ENCODE measurements around the gene SIPA1L3. TPM values are rescaled to one million over a fixed set of nuclear protein-coding genes. Genes with fewer than 3 reads are reported as not detected.
"Not testable (repeated sequence)": the region's sequence is repeated elsewhere in the genome, so short reads cannot be mapped to it uniquely, and the experiment has no call there.

Gene SIPA1L3
- total RNA-seq, 1 experiment from 2014 or later: 10.5 TPM

GRCh38 chr19:38211151-38211591, 304.2 kb downstream of the SIPA1L3 start:
- no peak for DNase-seq (ENCODE audit: low read depth)

GRCh38 chr19:38211766-38212165, 304.8 kb downstream of the SIPA1L3 start:
- no peak for DNase-seq (ENCODE audit: low read depth)

- DNase-seq (ENCODE audit: low read depth): no peak
Observed at GRCh38 chr19:38213469-38213868, 306.5 kb downstream of the SIPA1L3 start.

- peak; percentile 86 for DNase-seq (ENCODE audit: low read depth)
Observed at GRCh38 chr19:38213911-38214625, 307.1 kb downstream of the SIPA1L3 start.

- no peak for DNase-seq (ENCODE audit: low read depth)
Observed at GRCh38 chr19:38216785-38217641, 310.0 kb downstream of the SIPA1L3 start.

GRCh38 chr19:38218204-38218603, 311.2 kb downstream of the SIPA1L3 start:
- no peak for DNase-seq (ENCODE audit: low read depth)

GRCh38 chr19:38219221-38219620, 312.2 kb downstream of the SIPA1L3 start:
- no peak for DNase-seq (ENCODE audit: low read depth)

GRCh38 chr19:38221421-38221820, 314.4 kb downstream of the SIPA1L3 start:
- no peak for DNase-seq (ENCODE audit: low read depth)

- DNase-seq (ENCODE audit: low read depth): no peak
Observed at GRCh38 chr19:38221919-38222830, 315.2 kb downstream of the SIPA1L3 start.

GRCh38 chr19:38223119-38223523, 316.1 kb downstream of the SIPA1L3 start:
- DNase-seq (ENCODE audit: low read depth): no peak

- no peak for DNase-seq (ENCODE audit: low read depth)
Observed at GRCh38 chr19:38223617-38224013, 316.6 kb downstream of the SIPA1L3 start.

GRCh38 chr19:38224014-38224862, 317.2 kb downstream of the SIPA1L3 start, which contains the start of gene DPF1:
TSS of gene DPF1 (minus strand) at chr19:38224222. CDS start at chr19:38224142, 80 bp downstream.
- peak; percentile 81 for DNase-seq (ENCODE audit: low read depth)

GRCh38 chr19:38224863-38225218, 317.8 kb downstream of the SIPA1L3 start:
- DNase-seq (ENCODE audit: low read depth): not testable (repeated sequence)

GRCh38 chr19:38227287-38228004, 320.4 kb downstream of the SIPA1L3 start:
- no peak for DNase-seq (ENCODE audit: low read depth)

- no peak for DNase-seq (ENCODE audit: low read depth)
Observed at GRCh38 chr19:38228005-38228377, 321.0 kb downstream of the SIPA1L3 start.

GRCh38 chr19:38228491-38229439, 321.8 kb downstream of the SIPA1L3 start:
- DNase-seq (ENCODE audit: low read depth): no peak

- peak; percentile 82 for DNase-seq (ENCODE audit: low read depth)
Observed at GRCh38 chr19:38229585-38230073, 322.6 kb downstream of the SIPA1L3 start.

- not testable (repeated sequence) for DNase-seq (ENCODE audit: low read depth)
Observed at GRCh38 chr19:38230506-38231133, 323.6 kb downstream of the SIPA1L3 start.

Measured in RPMI7951 (cell line).